Coronary artery (tissue), 2 donors: ENCODE measurements around the gene CFAP410.

Experiments
- DNase-seq: peaks from one replicate; pipeline ENCODE4 v3.0.0-alpha.2; 2017; ENCODE audit warnings: low spot score
- H3K27ac ChIP-seq, 2 donors: fragments of 200-600 bp; sonication (generic); one replicate each; pipeline ENCODE4 v1.5.1; 2016 to 2019
- H3K4me3 ChIP-seq: fragments of 200-600 bp; sonication (generic); 2 replicates; pipeline ENCODE4 v1.5.1; 2016; ENCODE audit warnings: mild to moderate bottlenecking, moderate library complexity
- TF ChIP-seq, protein P1 (sequence below): fragments of 200-600 bp; sonication (generic); IDR thresholded peaks from one replicate; pipeline ENCODE4 v1.5.1; 2019; ENCODE audit warnings: antibody characterized with exemption

The CFAP410 gene

DNA sequence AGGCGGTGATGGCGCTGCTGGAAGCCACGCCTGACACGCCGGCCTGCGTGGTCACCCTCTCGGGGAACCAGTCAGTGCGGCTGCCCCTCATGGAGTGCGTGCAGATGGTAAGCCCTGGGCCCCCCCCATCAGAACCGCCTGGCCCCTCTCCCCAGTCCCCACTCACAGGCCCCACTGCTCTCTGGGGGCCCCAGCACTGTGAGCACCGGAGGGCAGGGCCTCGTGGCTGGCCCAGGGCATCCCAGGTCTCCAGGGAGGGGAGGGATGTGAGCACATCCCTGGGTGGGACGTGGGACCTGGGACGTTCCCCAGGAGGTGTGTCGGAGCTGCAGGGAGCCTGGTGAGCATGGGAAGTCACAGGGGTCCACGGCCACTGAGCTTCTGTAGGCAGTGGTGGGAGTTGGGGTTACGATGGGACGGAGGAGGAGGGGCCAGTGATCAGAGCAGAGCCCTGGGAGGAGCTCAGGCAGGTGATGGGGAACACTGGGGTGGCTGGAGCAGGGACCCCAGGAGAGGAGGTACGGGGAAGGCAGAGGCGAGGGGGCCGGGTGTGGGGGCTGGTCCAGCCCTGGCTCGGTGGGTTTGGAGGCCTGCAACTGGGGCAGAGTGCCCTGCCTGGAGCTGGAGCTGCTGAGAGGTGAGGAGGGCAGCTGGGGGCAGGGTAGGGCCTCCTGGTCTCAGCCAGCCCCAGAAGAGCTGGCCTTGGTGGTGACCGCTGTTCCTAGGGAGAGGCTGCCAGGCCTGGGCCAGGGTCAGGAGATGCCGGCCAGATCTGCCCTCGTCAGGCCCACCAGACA lies 20.5 kb downstream of the CFAP410 start:
- TF ChIP-seq, protein P1, sequence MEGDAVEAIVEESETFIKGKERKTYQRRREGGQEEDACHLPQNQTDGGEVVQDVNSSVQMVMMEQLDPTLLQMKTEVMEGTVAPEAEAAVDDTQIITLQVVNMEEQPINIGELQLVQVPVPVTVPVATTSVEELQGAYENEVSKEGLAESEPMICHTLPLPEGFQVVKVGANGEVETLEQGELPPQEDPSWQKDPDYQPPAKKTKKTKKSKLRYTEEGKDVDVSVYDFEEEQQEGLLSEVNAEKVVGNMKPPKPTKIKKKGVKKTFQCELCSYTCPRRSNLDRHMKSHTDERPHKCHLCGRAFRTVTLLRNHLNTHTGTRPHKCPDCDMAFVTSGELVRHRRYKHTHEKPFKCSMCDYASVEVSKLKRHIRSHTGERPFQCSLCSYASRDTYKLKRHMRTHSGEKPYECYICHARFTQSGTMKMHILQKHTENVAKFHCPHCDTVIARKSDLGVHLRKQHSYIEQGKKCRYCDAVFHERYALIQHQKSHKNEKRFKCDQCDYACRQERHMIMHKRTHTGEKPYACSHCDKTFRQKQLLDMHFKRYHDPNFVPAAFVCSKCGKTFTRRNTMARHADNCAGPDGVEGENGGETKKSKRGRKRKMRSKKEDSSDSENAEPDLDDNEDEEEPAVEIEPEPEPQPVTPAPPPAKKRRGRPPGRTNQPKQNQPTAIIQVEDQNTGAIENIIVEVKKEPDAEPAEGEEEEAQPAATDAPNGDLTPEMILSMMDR, result no peak
- Histone ChIP-seq H3K27ac (no peak overlapping the region), H3K4me3 (no peak overlapping the region)
- DNase-seq, result no peak

DNA sequence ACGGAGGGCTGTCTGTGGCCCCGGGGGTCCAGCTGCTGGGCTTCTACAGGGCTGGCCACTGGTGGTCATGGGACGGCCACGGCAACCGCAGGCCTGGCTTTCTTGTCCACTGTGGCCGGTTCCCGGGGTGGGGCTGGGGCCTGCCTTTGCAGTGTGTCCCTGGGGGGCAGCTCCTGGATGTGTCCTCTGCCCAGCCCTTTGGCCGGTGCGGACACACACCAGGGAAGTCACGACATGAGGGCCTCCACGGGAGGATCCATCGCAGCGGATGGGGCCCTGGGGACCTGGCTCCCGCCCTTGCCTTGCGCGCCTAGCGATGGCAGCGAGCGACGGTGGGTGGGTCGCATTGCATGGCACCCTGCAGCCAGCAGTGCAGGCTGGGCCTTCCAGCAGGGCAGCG lies 21.3 kb downstream of the CFAP410 start:
- H3K4me3 ChIP-seq, result no peak overlapping the region
- DNase-seq, result no peak
- TF ChIP-seq, protein P1, result no peak
- no peak overlapping the region for H3K27ac ChIP-seq

DNA sequence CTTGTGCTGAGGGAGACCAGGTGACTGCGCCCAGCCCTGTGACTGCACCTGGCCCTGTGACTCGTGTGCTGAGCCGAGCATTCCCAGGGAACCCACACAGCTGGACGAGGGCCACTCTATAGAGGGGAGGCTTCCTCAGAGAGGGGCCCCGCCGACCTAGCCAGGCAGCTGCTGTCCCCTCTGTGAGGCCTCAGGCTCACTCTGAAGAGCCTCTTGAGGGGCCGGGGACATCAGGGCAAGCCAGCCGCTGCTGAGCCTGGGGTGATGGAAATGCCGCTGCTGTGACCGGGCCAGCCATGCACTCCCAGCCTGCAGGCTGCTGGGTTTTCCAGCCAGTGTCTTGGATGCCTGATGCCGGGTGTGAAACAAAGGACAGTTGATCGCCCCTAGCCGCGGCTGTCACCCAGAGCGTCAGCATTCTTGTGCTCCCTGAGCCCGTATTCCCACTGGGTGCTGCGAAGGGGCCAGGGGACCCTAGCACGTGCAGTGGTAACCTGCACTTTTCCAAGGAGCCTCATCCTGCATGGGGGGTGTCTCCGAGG lies 21.9 kb downstream of the CFAP410 start:
- Histone ChIP-seq H3K4me3 (no peak overlapping the region), H3K27ac (no peak overlapping the region)
- no peak for DNase-seq
- TF ChIP-seq, protein P1, result no peak

DNA sequence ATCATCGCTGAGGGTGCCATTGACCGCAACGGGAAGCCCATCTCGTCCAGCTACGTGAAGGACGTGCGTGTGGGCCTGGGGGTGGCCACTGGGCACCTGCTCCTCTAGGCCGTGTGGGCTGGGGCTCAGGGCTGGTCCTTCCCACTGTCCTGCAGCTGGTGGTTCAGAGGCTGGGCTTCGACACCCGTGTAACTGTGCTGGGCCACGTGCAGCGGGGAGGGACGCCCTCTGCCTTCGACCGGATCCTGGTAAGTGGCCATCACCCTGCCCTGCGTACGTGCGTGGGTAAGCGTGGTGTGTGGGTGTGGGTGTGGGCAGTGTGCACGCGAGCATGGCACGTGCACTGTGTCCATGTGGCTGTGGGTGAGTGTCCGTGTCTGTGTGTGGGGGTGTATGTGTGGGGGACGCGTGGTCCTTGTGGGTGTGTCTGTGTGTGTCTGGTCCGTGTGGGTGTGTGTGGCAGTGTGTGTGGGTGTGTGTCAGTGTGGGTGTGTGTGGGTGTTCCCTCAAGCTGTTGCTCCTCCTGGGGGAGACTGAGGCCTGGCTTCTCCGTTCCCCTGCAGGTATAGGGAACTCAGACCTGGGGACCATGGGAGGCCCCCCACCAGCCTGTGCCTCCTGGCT lies 22.8 kb downstream of the CFAP410 start:
- no peak overlapping the region for H3K4me3 ChIP-seq
- TF ChIP-seq, protein P1, result no peak
- no peak for DNase-seq
- H3K27ac ChIP-seq, result no peak overlapping the region

DNA sequence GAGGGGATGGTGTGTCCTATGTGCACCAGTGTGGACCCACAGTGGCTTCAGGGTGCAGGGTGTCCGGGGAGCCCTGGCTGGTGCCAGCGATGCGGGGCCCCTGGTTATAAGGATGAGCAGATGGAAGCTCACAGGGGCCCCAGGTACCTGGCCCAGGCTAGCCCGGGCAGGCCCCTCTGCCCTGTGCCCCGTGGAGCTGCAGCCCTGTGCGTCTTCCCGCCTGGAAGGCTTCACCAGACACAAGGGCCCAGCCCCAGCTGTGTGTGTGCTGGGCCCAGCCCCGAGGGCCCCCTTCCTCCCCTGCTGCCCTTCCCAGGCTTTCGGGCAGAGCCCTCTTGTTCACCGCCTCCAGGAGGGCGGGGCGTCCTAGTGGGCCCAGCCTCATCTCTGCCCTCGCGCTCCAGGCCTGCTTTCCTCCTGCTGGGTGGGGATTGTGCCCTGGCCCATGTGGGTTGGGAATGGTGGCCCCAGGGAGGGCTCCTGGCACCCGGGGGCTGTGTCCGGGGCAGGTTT lies 23.4 kb downstream of the CFAP410 start:
- no peak overlapping the region for H3K4me3 ChIP-seq
- TF ChIP-seq, protein P1, result no peak
- no peak for DNase-seq
- no peak overlapping the region for H3K27ac ChIP-seq

DNA sequence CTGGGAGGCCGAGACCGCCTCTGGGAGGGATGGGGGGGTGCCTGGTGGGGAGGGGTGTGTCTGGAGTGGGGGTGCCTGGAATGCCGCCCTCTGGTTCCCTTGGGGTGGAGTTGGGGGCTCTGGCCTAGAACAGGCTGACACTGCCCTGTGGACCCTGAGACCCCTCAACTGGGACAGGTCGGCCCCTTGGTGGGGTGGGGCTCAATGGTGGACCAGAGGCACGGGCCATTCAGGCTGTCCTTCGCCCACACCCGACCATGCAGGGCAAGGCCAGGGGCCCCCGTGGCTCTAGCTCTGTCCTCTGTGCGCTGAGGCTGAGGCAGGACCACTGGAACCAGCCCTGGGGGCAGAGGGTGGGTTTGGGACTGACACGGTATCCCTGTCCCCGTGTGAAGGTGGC lies 24.6 kb downstream of the CFAP410 start:
- no peak for DNase-seq
- Histone ChIP-seq H3K4me3 (no peak overlapping the region), H3K27ac (no peak overlapping the region)
- TF ChIP-seq, protein P1, result no peak
